Panc1 (cell line): Measurements from ENCODE around the gene THAP9. TPM values are rescaled to one million over a fixed set of nuclear protein-coding genes. Genes with fewer than 3 reads are reported as not detected.

Source experiments
- ATAC-seq: fragments of 200-7000 bp; cut with Tn5 transposase; 2 replicates; pipeline ENCODE4 v1.9.1; 2020; ENCODE audit warnings: mild to moderate bottlenecking, moderate library complexity
- BruUV-seq: library from RNA; stranded (reverse); fragments of 400-500 nt; replicated peaks from 2 replicates; lab custom pipeline; 2021; lab: Mats Ljungman, UMichigan
- CTCF ChIA-PET: fragments of 300-600 bp; sonication (Branson Sonifier 250); formaldehyde crosslinking; loops from one replicate; lab custom pipeline; 2022; ENCODE audit warnings: antibody characterized with exemption; lab: Charles Lee
- POLR2A ChIA-PET: fragments of 300-600 bp; sonication (Branson Sonifier 250); formaldehyde crosslinking; loops from one replicate; lab custom pipeline; 2022; ENCODE audit warnings: antibody characterized with exemption; lab: Charles Lee
- DNase-seq: peaks from one replicate; pipeline ENCODE4 v3.0.0-alpha.2; 2010; ENCODE audit warnings: low read depth, low spot score
- H3K27ac ChIP-seq: 2 replicates; pipeline ENCODE4 v1.5.1; 2011; ENCODE audit warnings: mild to moderate bottlenecking, low read length, inconsistent platforms
- H3K27me3 ChIP-seq: fragments of 200-500 bp; sonication (Bioruptor generic); 2 replicates; pipeline ENCODE4 v1.6.0; 2014; ENCODE audit warnings: low read length, inconsistent platforms; ENCODE audit not compliant: control insufficient read depth, insufficient read depth
- H3K36me3 ChIP-seq: fragments of 200-500 bp; sonication (Bioruptor generic); 2 replicates; pipeline ENCODE4 v1.5.1; 2014; ENCODE audit warnings: inconsistent platforms, mild to moderate bottlenecking, low read length, moderate library complexity; ENCODE audit not compliant: control insufficient read depth, insufficient read depth
- H3K4me1 ChIP-seq: 2 replicates; pipeline ENCODE4 v1.5.1; 2011; ENCODE audit warnings: inconsistent platforms, mild to moderate bottlenecking, low read length, moderate library complexity; ENCODE audit not compliant: control insufficient read depth, insufficient read depth
- H3K4me3 ChIP-seq, 2 experiments: 2 replicates each; pipeline ENCODE4 v1.5.1; 2011 to 2012; ENCODE audit warnings: low read depth in 2 of 2, low read length in 2 of 2, mild to moderate bottlenecking in 2 of 2, inconsistent platforms in 1 of 2, moderate library complexity in 1 of 2
- H3K9me3 ChIP-seq: fragments of 200-500 bp; sonication (Bioruptor generic); 2 replicates; pipeline ENCODE4 v1.5.1; 2014; ENCODE audit warnings: low read depth, mild to moderate bottlenecking, inconsistent platforms, low read length, moderate library complexity; ENCODE audit not compliant: control insufficient read depth, insufficient read depth
- CTCF ChIP-seq: fragments of 450-650 bp; IDR thresholded peaks from 2 replicates; pipeline ENCODE4 v1.5.1; 2017; ENCODE audit warnings: mild to moderate bottlenecking
- POLR2AphosphoS5 ChIP-seq: IDR thresholded peaks from 2 replicates; pipeline ENCODE4 v1.6.1; 2012; ENCODE audit warnings: mild to moderate bottlenecking, low read depth, low read length, moderate library complexity
- REST ChIP-seq, 2 experiments: IDR thresholded peaks; 2 replicates each; pipeline ENCODE4 v1.6.1; 2011 to 2012; ENCODE audit warnings: low read depth in 2 of 2, control low read depth in 1 of 2, low read length in 1 of 2, mild to moderate bottlenecking in 1 of 2, moderate library complexity in 1 of 2; ENCODE audit not compliant: insufficient read depth in 1 of 2
- SIN3A ChIP-seq: IDR thresholded peaks from 2 replicates; pipeline ENCODE4 v1.6.1; 2012; ENCODE audit warnings: low read depth, mild to moderate bottlenecking, low read length, moderate library complexity, borderline replicate concordance; ENCODE audit not compliant: insufficient read depth
- TCF7L2 ChIP-seq: IDR thresholded peaks from 2 replicates; pipeline ENCODE4 v1.6.1; 2011; ENCODE audit warnings: mild to moderate bottlenecking, low read depth, low read length, inconsistent platforms
- in situ Hi-C: cut with HindIII; loops from 2 replicates; pipeline ENCODE4 v1.10.0; 2016; ENCODE audit warnings: low sequenced_read_pairs, low pct_unique_long_range_greater_than_20kb
- intact Hi-C: fragments of 100-400 bp; cut with micrococcal nuclease; formaldehyde crosslinking; loops from one replicate; pipeline ENCODE4 v1.10.0; 2022; ENCODE audit not compliant: unreplicated experiment
- total RNA-seq: library from RNA; stranded (reverse); gene quantifications from one replicate; pipeline ENCODE4 v1.2.1, GENCODE V29; 2021; ENCODE audit not compliant: unreplicated experiment

Gene THAP9
- total RNA-seq, 1 experiment from 2014 or later = 3.0 TPM

GRCh38 chr4:82903737-82904136, 3.2 kb downstream of the THAP9 start:
- POLR2A ChIA-PET = no interaction called here
- no peak overlapping the region for H3K27ac ChIP-seq
- no TSS peak for BruUV-seq

GRCh38 chr4:82905205-82905604, 4.7 kb downstream of the THAP9 start:
- H3K27me3 ChIP-seq = no peaks in the 10 kb centered on the region
- H3K4me1 ChIP-seq = peaks cover 9% of the 10 kb centered on the region
- in situ Hi-C loops (no loop called here), intact Hi-C loops (no loop called here)
- no peaks in the 10 kb centered on the region; the same call in none of the 2 replicates for H3K36me3 ChIP-seq
- H3K9me3 ChIP-seq = no peaks in the 10 kb centered on the region
- ATAC-seq (no peak), DNase-seq (no peak)
- no TSS peak for BruUV-seq
- ChIA-PET POLR2A (no interaction called here), CTCF (no interaction called here)
- TF ChIP-seq POLR2AphosphoS5 = no peak
- TF ChIP-seq TCF7L2 = no peak
- TF ChIP-seq CTCF = no peak
- TF ChIP-seq REST (IDR thresholded peaks at IDR 0.05; ENCODE audit: insufficient read depth in 1 of 2, low read depth in 2 of 2, low read length in 1 of 2) = no peak
- no peak for TF ChIP-seq SIN3A
- no peak overlapping the region for H3K27ac ChIP-seq
- no peak overlapping the region for H3K4me3 ChIP-seq

More at GRCh38 chr4:82903737-82904136, 3.2 kb downstream of the THAP9 start:
- DNase-seq (no peak), ATAC-seq (no peak)
- H3K4me1 ChIP-seq = peaks cover 9% of the 10 kb centered on the region
- in situ Hi-C loops (no loop called here), intact Hi-C loops (no loop called here)
- H3K4me3 ChIP-seq = no peak overlapping the region
- H3K27me3 ChIP-seq = no peaks in the 10 kb centered on the region
- CTCF ChIA-PET = no interaction called here
- peaks cover 6% of the 10 kb centered on the region for H3K36me3 ChIP-seq
- H3K9me3 ChIP-seq = no peaks in the 10 kb centered on the region
- TF ChIP-seq TCF7L2 (no peak), REST (IDR thresholded peaks at IDR 0.05; ENCODE audit: insufficient read depth in 1 of 2, low read depth in 2 of 2, low read length in 1 of 2) (no peak), CTCF (no peak), SIN3A (no peak), POLR2AphosphoS5 (no peak)
